DMS114 treated with DMSO at 0.1 percent for 48 hours (cell line): ENCODE measurements around the gene RAD52.

Experiments used
- DNase-seq: peaks from one replicate; lab custom pipeline; 2025; ENCODE audit not compliant: unreplicated experiment; lab: John Stamatoyannopoulos, UW

Gene RAD52

DNA sequence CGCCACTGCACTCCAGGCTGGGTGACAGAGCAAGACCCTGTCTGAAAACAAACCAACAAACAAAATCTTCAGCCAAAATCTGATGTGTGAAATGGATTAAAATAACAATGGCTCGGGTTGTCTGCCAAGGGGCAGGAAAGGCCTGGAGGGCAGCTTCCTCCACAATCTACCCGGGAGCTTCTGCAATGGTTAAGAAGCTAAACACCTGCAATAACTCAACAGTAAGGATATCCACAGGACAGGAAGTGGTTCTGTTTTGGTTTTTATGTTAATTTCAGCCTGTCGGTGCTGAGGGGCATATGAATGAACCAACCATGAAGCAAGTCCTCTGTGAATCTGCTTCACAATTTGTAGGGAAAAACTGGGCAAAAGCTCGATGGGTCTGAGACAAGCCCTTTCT lies 34.4 kb downstream of the RAD52 start:
- DNase-seq, result no peak

DNA sequence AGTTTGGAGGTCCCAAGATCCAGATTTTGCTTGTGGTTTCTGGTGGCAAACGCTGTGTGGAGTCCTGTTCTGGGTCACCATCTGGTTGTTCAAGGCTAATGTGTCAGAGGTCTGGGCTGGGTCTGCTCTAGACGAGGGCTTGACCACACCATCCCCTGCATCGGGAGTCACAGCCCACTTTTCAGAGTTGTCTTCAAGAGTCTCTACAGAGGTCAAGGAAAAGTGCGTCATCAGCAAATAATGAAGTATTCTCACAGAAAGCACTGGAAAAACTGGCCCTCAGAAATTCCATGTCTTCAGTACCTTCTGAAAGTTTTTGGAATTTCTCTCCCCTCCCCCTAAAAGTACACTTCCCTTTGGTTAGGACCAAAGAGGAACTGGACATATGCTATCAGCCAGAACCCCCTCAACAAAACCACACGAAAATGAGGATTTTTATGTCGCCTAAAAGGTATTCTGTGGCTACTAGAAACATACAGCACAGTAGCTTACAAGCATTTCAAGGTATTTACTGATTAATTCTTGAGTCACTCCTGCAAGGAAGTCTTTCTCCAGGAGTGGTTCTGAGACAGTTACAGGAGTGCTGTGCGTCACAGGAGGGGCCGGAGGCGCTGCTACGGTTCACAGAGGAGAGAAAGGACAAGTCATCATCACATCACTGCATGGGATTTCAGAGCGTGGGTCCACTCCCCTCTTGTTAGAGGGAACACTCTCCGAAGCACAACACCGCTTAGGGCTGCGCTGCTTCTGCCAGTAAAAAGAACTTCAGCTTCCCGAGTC lies 35.4 kb downstream of the RAD52 start:
- DNase-seq, result no peak

DNA sequence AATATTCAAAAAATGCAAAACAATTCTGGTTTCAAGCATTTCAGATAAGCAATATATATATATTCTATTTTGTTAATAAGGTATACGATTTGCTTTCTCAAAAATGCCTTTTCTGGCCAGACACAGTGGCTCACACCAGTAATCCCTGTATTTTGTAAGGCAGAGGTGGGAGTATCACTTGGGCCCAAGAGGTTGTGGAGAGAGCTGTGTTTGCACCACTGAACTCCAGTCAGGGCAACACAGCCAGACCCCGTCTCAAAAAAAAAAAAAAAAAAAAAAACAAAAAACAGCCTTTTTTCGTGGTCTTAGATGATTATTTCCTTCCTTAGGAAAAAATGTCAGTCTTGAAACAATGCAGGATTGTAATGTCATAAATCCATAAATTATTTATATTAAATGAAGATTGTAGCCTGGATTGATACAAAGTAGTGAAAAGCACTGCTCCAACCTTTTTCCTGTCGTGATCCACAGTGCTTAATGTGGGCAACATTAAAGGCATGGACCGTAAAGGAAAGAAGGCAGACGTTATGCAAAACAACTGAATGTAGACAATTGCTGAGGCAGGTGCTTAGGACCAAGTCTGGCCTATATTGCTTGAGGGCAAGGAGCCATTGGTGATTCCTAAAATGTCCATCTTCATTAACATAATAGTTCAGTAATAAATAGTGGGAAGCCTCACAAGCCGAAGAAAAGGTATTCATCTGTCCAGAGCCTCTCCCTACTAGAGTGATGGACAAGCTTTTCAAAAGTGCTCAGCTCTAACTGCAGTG lies 36.8 kb downstream of the RAD52 start:
- DNase-seq, result no peak

DNA sequence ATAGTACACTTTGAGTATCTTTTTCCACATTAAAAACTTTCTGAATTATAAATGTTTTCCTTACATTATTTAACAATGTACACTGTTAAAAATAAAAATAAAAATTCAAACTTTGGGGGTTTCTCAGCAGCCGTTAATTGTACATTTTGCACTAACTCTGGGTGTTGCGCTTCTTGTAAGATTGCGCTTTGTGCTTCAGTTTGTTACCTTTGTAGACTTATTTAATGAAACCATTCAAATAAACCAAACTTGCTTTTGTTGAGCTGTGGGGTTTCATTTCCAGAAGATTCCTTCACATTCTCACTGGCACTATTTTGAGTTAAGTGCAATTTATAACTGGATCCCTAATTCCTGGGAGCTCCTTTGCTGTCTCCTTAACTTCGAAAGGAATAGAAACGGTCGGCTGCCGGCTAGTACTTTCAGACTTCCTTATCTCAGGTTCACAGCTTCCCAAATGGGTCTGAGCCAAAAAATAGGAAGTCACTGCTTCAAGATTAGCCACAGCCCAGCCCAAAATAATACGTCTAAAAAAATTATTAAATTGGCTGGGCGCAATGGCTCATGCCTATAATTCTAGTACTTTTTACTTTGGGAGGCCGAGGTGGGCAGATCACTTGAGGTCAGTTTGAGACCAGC lies 38.2 kb downstream of the RAD52 start:
- no peak for DNase-seq

DNA sequence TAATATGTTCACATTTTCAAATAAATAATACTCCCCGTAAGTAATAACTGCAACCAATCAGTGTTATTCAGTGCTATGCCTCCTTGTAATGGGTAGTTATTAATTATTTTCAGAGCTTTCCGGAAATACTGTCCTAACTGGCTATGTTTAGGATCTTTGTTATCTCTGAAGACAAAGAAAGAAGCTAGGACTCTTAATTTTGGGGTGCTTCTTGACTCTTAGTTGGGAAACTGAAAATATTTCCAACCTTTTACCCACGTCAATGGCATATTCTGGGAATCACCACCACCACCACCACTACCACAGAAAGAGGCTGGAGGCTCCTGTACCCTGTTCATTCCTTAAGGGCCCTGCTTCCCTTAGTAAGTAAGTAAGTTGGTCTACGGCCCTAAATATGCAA lies 39.1 kb downstream of the RAD52 start:
- DNase-seq, result no peak

DNA sequence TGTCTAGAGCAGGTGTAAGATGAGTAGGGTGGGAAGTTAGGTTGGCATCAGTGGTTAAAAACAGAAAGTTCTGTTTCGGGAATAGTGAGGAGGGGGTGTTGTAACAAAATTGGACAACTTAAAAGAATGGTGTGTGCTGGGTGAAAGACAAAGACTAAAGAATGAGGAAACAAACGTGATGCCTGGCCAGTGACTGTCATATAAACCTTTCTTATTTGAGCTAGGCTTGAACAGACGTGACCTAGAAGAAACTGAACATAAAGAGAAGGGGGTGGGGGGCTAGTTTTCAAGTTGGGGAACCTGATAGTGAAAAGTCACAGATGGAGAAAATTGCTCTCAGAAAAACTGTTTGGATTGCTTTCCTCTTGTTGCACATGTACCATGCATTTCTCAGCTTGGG lies 39.6 kb downstream of the RAD52 start:
- DNase-seq, result no peak

DNA sequence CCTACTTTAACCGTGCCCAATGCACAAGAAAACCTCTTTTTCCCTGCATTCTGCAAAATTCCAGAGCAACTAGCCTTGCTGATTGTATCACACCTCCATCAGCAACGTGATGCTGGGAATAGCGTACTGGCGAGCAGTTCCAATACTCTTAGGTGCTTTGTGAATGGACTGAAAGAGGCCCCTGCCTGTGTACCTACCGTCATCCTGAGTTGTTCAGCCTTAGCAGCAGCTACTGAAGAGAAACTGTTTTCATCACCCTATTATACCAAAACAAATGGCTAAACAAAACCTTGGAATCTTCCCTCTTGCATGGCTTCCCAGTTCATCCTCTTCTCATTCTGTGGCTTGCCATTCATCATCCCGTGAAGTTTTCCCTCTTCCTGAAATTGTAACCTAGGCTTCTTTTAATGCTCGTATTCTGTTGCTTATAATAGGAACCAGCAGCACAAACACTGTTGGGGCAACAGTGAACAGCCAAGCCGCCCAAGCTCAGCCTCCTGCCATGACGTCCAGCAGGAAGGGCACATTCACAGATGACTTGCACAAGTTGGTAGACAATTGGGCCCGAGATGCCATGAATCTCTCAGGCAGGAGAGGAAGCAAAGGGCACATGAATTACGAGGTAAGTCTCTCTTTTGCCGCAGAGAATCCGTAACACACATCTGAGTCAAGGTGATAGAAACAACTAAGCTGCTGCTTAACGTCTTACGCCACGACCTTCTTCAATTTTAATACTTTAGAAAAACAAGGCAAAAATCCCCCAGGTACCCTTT lies 41.9 kb downstream of the RAD52 start:
- no peak for DNase-seq

DNA sequence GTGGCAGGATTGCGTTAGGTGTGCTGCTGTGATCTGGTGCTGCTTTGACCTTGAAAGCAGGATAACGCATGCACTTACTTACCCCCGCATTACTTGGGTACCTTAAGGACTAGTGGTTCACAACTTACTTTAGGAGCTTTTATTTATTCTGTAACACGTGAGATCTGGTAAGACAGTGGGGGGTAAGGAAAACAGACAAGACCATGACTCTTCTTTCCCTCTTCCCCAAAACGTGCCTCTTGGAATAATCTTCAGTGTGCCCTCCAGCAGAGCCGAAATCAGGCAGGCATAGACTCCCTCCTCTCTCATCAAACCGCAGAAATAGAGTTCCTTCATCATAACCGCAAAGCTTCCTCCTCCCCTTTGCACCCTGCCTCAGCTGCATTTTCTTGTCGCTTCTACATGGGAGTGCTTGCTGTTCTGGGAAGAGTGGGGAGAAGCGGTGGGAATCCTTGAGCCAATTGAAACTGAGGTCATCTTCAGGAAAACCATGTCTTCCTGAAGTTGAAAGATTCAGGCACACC lies 43.4 kb downstream of the RAD52 start:
- no peak for DNase-seq

DNA sequence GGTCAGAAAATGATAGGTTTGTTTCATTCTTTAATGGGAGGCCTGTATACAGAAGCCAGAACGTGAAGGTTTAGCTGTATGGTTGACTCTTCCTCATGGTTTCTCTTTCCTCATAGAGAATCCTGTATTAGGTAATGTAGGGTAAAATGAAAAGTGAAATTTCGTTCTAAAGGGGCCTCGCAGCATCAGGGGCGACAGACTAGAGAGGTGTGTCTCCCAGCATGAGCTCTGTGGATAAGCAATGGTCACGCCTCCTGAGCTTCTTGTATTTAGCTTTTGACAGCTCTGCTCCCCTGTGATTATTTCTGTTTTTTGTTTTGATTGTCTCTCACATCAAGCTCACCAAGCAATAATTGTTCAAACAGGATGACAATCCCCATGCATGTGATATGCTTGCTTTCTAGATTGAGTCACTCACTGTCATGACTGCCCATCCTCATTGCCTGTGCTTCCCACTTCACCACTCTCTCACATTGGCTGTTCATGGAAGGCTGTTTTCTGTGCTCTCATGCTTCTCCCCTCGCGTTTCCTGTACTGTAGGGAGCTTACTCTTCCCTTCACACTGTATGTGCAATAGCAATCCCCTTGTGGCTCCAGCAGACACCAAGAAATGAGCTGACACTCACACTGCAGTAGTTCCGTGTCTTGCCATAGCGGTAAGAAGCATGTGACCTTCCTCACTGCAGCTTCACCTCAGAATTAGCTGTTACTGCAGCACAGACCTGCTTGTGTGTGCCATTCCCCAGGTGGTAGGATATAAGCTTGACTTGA lies 44.0 kb downstream of the RAD52 start:
- DNase-seq, result no peak

DNA sequence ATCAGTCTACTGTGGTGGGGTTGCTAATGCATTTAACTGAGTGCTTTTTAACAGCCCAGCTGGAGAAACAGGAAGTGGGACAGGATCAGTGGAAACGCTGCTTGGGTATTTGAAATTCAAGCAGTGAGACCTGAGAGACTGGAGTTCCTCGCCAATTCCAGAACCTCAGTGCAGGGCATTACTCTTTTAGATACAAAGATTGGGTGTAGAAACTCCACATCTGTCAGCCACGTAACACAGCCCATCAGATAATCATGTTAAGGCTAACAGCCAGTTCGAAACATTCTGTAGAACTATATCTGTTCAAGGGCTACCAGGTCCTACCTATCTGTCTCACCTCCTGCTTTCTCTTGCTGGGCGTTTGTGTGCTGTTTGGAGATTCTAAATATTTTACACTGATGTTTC lies 45.5 kb downstream of the RAD52 start:
- DNase-seq, result no peak

DNA sequence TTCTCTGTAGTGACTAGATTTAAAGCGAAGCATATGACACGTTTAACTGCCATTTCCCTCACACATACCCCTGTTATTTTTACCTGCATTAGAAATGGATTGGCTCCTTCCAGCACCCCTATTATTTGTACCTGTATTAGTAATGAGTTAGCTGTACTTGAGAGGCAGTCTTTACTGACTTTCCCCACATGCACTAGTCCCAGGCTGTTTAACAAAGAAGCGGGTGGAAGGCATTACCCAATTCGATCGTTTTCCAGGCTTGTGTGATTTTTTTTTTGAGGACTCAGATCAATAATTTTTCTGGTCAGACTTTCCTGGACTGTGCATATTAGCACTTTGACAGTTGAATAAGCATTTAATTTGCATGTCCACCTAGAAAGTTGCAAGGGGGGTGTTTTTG lies 46.4 kb downstream of the RAD52 start:
- DNase-seq, result no peak

DNA sequence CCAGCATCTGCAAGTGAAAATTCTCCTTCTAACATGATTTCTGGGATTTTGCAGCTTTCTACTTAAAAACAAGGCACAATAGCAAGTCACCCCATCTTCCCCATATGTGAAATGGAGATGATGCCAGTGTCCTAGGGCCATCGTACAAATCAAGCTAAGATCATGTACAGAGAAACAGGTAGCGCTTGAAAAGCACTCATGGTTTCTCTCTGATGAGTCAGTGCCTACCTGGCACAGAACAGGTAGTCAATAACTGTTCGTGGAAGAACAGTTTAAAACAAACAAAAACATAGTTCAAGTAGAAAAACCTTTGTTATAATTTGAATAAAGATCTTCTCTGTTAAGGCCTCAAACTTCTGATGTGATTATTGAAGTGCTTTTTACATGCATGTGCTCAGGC lies 46.9 kb downstream of the RAD52 start:
- no peak for DNase-seq

DNA sequence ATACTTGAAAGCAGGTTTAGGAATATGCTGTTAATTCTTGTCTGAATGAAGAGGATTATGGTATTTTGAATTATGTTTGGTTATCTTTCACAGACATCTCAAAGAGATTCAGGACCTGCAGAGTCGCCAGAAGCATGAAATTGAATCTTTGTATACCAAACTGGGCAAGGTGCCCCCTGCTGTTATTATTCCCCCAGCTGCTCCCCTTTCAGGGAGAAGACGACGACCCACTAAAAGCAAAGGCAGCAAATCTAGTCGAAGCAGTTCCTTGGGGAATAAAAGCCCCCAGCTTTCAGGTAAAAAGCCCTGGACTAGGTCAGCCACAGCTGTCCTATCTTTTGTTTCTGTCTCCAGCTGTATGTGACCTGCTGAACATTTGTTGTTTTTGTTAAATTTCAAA lies 52.1 kb downstream of the RAD52 start:
- no peak for DNase-seq

DNA sequence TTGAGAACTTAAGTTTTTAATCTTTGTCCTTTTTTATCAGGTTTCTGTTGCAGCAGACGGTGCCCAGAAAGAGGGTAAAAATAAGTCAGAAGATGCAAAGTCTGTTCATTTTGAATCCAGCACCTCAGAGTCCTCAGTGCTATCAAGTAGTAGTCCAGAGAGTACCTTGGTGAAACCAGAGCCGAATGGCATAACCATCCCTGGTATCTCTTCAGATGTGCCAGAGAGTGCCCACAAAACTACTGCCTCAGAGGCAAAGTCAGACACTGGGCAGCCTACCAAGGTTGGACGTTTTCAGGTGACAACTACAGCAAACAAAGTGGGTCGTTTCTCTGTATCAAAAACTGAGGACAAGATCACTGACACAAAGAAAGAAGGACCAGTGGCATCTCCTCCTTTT lies 53.5 kb downstream of the RAD52 start:
- DNase-seq, result no peak

DNA sequence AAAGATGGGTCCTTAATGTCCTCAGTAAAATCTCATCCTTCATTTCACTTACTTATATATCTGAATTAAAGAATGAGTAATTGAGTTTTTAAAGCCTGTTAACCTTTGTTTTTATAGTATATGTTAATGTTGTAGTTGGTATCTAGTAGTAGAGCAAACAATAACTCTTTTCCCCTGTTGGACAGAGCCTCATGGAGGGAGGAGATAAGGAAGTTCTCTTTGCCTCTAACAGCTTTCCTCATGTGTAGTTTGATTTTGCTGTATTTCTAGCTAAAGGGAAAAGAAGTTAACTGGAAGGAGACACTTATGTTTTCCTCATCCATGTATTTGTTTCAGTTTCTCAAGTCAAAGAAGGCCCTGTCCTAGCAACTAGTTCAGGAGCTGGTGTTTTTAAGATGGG lies 55.3 kb downstream of the RAD52 start:
- DNase-seq, result no peak

DNA sequence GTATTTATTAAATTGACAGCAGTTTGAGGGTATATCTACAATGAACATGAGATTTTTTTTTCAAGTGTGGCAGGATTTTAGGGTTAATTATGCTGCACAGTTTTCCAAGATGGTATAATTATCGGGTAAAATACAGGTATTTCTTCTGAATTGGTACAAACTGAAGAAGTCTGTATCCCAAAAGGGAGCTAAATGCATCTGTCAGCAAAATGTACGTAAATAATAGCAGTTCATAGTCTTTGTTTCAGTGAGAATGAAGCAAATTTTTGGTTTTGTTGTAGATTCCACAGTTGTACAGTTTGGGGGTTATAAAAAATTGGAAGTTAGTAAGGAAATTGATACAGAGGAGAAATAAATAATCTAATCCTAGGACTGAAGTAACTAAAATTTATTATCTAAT lies 63.3 kb downstream of the RAD52 start:
- no peak for DNase-seq

DNA sequence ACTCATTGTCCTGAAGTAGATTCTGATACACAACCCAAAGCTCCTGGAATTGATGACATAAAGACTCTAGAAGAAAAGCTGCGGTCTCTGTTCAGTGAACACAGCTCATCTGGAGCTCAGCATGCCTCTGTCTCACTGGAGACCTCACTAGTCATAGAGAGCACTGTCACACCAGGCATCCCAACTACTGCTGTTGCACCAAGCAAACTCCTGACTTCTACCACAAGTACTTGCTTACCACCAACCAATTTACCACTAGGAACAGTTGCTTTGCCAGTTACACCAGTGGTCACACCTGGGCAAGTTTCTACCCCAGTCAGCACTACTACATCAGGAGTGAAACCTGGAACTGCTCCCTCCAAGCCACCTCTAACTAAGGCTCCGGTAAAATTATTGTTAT lies 63.8 kb downstream of the RAD52 start:
- no peak for DNase-seq

DNA sequence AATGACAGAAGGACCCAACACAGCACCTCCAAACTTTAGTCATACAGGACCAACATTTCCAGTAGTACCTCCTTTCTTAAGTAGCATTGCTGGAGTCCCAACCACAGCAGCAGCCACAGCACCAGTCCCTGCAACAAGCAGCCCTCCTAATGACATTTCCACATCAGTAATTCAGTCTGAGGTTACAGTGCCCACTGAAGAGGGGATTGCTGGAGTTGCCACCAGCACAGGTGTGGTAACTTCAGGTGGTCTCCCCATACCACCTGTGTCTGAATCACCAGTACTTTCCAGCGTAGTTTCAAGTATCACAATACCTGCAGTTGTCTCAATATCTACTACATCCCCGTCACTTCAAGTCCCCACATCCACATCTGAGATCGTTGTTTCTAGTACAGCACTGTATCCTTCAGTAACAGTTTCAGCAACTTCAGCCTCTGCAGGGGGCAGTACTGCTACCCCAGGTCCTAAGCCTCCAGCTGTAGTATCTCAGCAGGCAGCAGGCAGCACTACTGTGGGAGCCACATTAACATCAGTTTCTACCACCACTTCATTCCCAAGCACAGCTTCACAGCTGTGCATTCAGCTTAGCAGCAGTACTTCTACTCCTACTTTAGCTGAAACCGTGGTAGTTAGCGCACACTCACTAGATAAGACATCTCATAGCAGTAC lies 64.6 kb downstream of the RAD52 start:
- no peak for DNase-seq

DNA sequence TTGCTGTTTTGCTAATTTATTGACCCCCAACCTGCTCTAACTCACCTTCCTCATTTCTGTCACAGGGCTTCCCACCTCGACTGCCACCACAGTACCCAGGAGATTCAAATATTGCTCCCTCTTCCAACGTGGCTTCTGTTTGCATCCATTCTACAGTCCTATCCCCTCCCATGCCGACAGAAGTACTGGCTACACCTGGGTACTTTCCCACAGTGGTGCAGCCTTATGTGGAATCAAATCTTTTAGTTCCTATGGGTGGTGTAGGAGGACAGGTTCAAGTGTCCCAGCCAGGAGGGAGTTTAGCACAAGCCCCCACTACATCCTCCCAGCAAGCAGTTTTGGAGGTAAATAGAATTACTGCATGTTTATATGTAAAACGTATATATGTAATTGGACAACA lies 68.8 kb downstream of the RAD52 start:
- DNase-seq, result no peak

DNA sequence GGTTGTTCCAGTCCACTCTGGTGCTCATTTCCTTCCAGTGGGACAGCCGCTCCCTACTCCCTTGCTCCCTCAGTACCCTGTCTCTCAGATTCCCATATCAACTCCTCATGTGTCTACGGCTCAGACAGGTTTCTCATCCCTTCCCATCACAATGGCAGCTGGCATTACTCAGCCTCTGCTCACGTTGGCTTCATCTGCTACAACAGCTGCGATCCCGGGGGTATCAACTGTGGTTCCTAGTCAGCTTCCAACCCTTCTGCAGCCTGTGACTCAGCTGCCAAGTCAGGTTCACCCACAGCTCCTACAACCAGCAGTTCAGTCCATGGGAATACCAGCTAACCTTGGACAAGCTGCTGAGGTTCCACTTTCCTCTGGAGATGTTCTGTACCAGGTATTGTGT lies 69.9 kb downstream of the RAD52 start:
- DNase-seq, result no peak
